Daoy (cell line): ENCODE measurements around the gene MGMT. TPM values are rescaled to one million over a fixed set of nuclear protein-coding genes. Genes with fewer than 3 reads are reported as not detected.
A peak's percentile ranks its signal among the peaks of the same experiment; 100 is the strongest.

Source experiments
- DNase-seq: peaks from one replicate; pipeline ENCODE4 v3.0.0-alpha.2; 2015; ENCODE audit warnings: low read depth
- total RNA-seq: library from RNA; depleted of rRNA; stranded (reverse); fragments of >200 nt; shearing (Covaris generic); gene quantifications from 2 replicates; pipeline ENCODE4 v1.2.3, GENCODE V29; 2014

Gene MGMT
- total RNA-seq, 1 experiment from 2014 or later = 14.9 TPM

- DNase-seq = no peak
These were observed 186.8 kb downstream of the MGMT start for GRCh38 chr10:129653861-129654260.

GRCh38 chr10:129654461-129654860 is 187.4 kb downstream of the MGMT start:
- DNase-seq = no peak

- no peak for DNase-seq
These were observed 188.1 kb downstream of the MGMT start for GRCh38 chr10:129655007-129655678.

GRCh38 chr10:129655679-129656031 is 188.6 kb downstream of the MGMT start:
- no peak for DNase-seq

GRCh38 chr10:129656642-129657041 is 189.6 kb downstream of the MGMT start:
- DNase-seq = no peak

GRCh38 chr10:129657297-129658017 is 190.4 kb downstream of the MGMT start:
- DNase-seq = no peak

- DNase-seq = no peak
These were observed 191.5 kb downstream of the MGMT start for GRCh38 chr10:129658376-129659072.

GRCh38 chr10:129659508-129660268 is 192.6 kb downstream of the MGMT start:
- no peak for DNase-seq

- no peak for DNase-seq
These were observed 193.5 kb downstream of the MGMT start for GRCh38 chr10:129660569-129660968.

GRCh38 chr10:129662426-129662825 is 195.4 kb downstream of the MGMT start:
- DNase-seq = peak; percentile 71

- DNase-seq = no peak
These were observed 203.1 kb downstream of the MGMT start for GRCh38 chr10:129670124-129670523.

- no peak for DNase-seq
These were observed 206.3 kb downstream of the MGMT start for GRCh38 chr10:129673292-129673691.

- DNase-seq = no peak
These were observed 208.2 kb downstream of the MGMT start for GRCh38 chr10:129675027-129675769.

GRCh38 chr10:129676014-129676413 is 209.0 kb downstream of the MGMT start:
- no peak for DNase-seq

- DNase-seq = no peak
These were observed 210.4 kb downstream of the MGMT start for GRCh38 chr10:129677377-129677927.

GRCh38 chr10:129678186-129678585 is 211.1 kb downstream of the MGMT start:
- peak; percentile 64 for DNase-seq

- no peak for DNase-seq
These were observed 212.2 kb downstream of the MGMT start for GRCh38 chr10:129679207-129679606.

GRCh38 chr10:129680661-129681344 is 213.8 kb downstream of the MGMT start:
- no peak for DNase-seq

GRCh38 chr10:129681856-129682255 is 214.8 kb downstream of the MGMT start:
- DNase-seq = no peak

GRCh38 chr10:129683519-129683918 is 216.5 kb downstream of the MGMT start:
- DNase-seq = no peak

- no peak for DNase-seq
These were observed 216.9 kb downstream of the MGMT start for GRCh38 chr10:129683920-129684319.
